CD4-positive, alpha-beta T cell treated with Interleukin-15 for 1 hour (primary cell): ENCODE measurements around the gene CA11.
"Not testable (repeated sequence)": the region's sequence is repeated elsewhere in the genome, so short reads cannot be mapped to it uniquely, and the experiment has no call there.

ENCODE experiments used
- DNase-seq: peaks from one replicate; pipeline ENCODE4 v3.0.0-alpha.2; 2020

CA11 gene

GRCh38 chr19:48639483-48640375 lies 6.3 kb downstream of the CA11 start:
- peak; percentile 52 for DNase-seq

- no peak for DNase-seq
Observed at GRCh38 chr19:48638831-48639381, 7.1 kb downstream of the CA11 start.

- peak; percentile 95 for DNase-seq
Observed at GRCh38 chr19:48637948-48638830, 7.8 kb downstream of the CA11 start.

GRCh38 chr19:48637449-48637947 lies 8.5 kb downstream of the CA11 start:
- DNase-seq: peak; percentile 100

GRCh38 chr19:48636859-48637448 lies 9.0 kb downstream of the CA11 start, which contains the start of gene DBP:
Gene DBP (minus strand): TSS chr19:48637379. CDS start chr19:48636994, 385 bp downstream.
- peak; percentile 44 for DNase-seq

GRCh38 chr19:48635966-48636858 lies 9.8 kb downstream of the CA11 start:
- no peak for DNase-seq

- peak; percentile 66 for DNase-seq
Observed at GRCh38 chr19:48635263-48635965, 10.6 kb downstream of the CA11 start.

- peak; percentile 94 for DNase-seq
Observed at GRCh38 chr19:48634424-48635262, 11.3 kb downstream of the CA11 start.

GRCh38 chr19:48634036-48634342 lies 12.0 kb downstream of the CA11 start:
- no peak for DNase-seq

- no peak for DNase-seq
Observed at GRCh38 chr19:48633148-48634035, 12.6 kb downstream of the CA11 start.

GRCh38 chr19:48632692-48633147 lies 13.3 kb downstream of the CA11 start:
- no peak for DNase-seq

- DNase-seq: not testable (repeated sequence)
Observed at GRCh38 chr19:48632286-48632685, 13.7 kb downstream of the CA11 start.

GRCh38 chr19:48631225-48631624 lies 14.8 kb downstream of the CA11 start:
- DNase-seq: no peak

- DNase-seq: no peak
Observed at GRCh38 chr19:48630296-48631063, 15.5 kb downstream of the CA11 start.

- no peak for DNase-seq
Observed at GRCh38 chr19:48629599-48630295, 16.2 kb downstream of the CA11 start.

GRCh38 chr19:48629297-48629598 lies 16.7 kb downstream of the CA11 start:
- DNase-seq: no peak

- DNase-seq: no peak
Observed at GRCh38 chr19:48628486-48629296, 17.3 kb downstream of the CA11 start.
